ENCODE results near the gene DCD.
"Not testable (repeated sequence)": the region's sequence is repeated elsewhere in the genome, so short reads cannot be mapped to it uniquely, and the experiment has no call there.

Gene DCD

GRCh38 chr12:54648265-54648664 is at the start of gene DCD:
DCD (minus strand) TSS chr12:54648365; CDS start chr12:54648303, 62 bp downstream.
- DNase-seq: no peak

- no peak for DNase-seq
Measured at GRCh38 chr12:54697851-54698250, 49.7 kb upstream of the DCD start.

GRCh38 chr12:54692353-54692752 is 44.2 kb upstream of the DCD start:
- DNase-seq: no peak

GRCh38 chr12:54689984-54690383 is 41.8 kb upstream of the DCD start:
- no peak for DNase-seq

GRCh38 chr12:54689034-54689372 is 40.8 kb upstream of the DCD start:
- peak; percentile 32 for DNase-seq

- DNase-seq: no peak
Measured at GRCh38 chr12:54688309-54689033, 40.3 kb upstream of the DCD start.

- peak; percentile 47 for DNase-seq
Measured at GRCh38 chr12:54684636-54685630, 36.8 kb upstream of the DCD start.

- peak; percentile 7 for DNase-seq
Measured at GRCh38 chr12:54683398-54683797, 35.2 kb upstream of the DCD start.

- DNase-seq: no peak
Measured at GRCh38 chr12:54682674-54683073, 34.5 kb upstream of the DCD start.

- no peak for DNase-seq
Measured at GRCh38 chr12:54680374-54680773, 32.2 kb upstream of the DCD start.

- DNase-seq: no peak
Measured at GRCh38 chr12:54678131-54678530, 30.0 kb upstream of the DCD start.

GRCh38 chr12:54667945-54668344 is 19.8 kb upstream of the DCD start:
- DNase-seq: no peak

- no peak for DNase-seq
Measured at GRCh38 chr12:54666008-54666407, 17.8 kb upstream of the DCD start.

GRCh38 chr12:54665022-54665635 is 17.0 kb upstream of the DCD start:
- not testable (repeated sequence) for DNase-seq

GRCh38 chr12:54663603-54664002 is 15.4 kb upstream of the DCD start:
- no peak for DNase-seq

- DNase-seq: no peak
Measured at GRCh38 chr12:54662026-54662425, 13.9 kb upstream of the DCD start.

- no peak for DNase-seq
Measured at GRCh38 chr12:54661048-54661447, 12.9 kb upstream of the DCD start.

- DNase-seq: no peak
Measured at GRCh38 chr12:54660320-54660962, 12.3 kb upstream of the DCD start.

GRCh38 chr12:54658306-54659264 is 10.4 kb upstream of the DCD start:
- DNase-seq: peak; percentile 27

- DNase-seq: no peak
Measured at GRCh38 chr12:54657105-54657607, 9.0 kb upstream of the DCD start.

- DNase-seq: no peak
Measured at GRCh38 chr12:54654926-54655325, 6.8 kb upstream of the DCD start.

GRCh38 chr12:54653025-54653424 is 4.9 kb upstream of the DCD start:
- no peak for DNase-seq

Measured in DMS153 (cell line).